ENCODE data around the gene PKN1. TPM values are rescaled to one million over a fixed set of nuclear protein-coding genes. Genes with fewer than 3 reads are reported as not detected.

Gene PKN1
- total and polyA plus RNA-seq, 2 of the 13 experiments (the other 11 are each of a cell fraction or from before 2014, with no cell fraction given): 45.7 to 54.5 TPM

- TF ChIP-seq ZNF567 (CRISPR knock-in tag; IDR thresholded peaks at IDR 0.05; ENCODE audit: borderline replicate concordance): 0 out of 2 replicates have a peak, but pooled peaks have one; percentile 58
- no peak for TF ChIP-seq NCOA2 (CRISPR knock-in tag; IDR thresholded peaks at IDR 0.05)
- TF ChIP-seq, protein P1, sequence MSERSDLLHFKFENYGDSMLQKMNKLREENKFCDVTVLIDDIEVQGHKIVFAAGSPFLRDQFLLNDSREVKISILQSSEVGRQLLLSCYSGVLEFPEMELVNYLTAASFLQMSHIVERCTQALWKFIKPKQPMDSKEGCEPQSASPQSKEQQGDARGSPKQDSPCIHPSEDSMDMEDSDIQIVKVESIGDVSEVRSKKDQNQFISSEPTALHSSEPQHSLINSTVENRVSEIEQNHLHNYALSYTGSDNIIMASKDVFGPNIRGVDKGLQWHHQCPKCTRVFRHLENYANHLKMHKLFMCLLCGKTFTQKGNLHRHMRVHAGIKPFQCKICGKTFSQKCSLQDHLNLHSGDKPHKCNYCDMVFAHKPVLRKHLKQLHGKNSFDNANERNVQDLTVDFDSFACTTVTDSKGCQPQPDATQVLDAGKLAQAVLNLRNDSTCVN (CRISPR knock-in tag; IDR thresholded peaks at IDR 0.05; ENCODE audit: borderline replicate concordance): no peak
- no peak for TF ChIP-seq HOXA7 (CRISPR knock-in tag; IDR thresholded peaks at IDR 0.05)
- TF ChIP-seq REPIN1 (CRISPR knock-in tag; IDR thresholded peaks at IDR 0.05; ENCODE audit: borderline replicate concordance, low read depth): no peak
- no peak for TF ChIP-seq ZNF124 (CRISPR knock-in tag; IDR thresholded peaks at IDR 0.05)
- TF ChIP-seq ZNF44 (CRISPR knock-in tag; IDR thresholded peaks at IDR 0.05): no peak
- no peak for TF ChIP-seq ZNF580 (CRISPR knock-in tag; IDR thresholded peaks at IDR 0.05; ENCODE audit: borderline replicate concordance, low read depth)
- TF ChIP-seq, protein P2, sequence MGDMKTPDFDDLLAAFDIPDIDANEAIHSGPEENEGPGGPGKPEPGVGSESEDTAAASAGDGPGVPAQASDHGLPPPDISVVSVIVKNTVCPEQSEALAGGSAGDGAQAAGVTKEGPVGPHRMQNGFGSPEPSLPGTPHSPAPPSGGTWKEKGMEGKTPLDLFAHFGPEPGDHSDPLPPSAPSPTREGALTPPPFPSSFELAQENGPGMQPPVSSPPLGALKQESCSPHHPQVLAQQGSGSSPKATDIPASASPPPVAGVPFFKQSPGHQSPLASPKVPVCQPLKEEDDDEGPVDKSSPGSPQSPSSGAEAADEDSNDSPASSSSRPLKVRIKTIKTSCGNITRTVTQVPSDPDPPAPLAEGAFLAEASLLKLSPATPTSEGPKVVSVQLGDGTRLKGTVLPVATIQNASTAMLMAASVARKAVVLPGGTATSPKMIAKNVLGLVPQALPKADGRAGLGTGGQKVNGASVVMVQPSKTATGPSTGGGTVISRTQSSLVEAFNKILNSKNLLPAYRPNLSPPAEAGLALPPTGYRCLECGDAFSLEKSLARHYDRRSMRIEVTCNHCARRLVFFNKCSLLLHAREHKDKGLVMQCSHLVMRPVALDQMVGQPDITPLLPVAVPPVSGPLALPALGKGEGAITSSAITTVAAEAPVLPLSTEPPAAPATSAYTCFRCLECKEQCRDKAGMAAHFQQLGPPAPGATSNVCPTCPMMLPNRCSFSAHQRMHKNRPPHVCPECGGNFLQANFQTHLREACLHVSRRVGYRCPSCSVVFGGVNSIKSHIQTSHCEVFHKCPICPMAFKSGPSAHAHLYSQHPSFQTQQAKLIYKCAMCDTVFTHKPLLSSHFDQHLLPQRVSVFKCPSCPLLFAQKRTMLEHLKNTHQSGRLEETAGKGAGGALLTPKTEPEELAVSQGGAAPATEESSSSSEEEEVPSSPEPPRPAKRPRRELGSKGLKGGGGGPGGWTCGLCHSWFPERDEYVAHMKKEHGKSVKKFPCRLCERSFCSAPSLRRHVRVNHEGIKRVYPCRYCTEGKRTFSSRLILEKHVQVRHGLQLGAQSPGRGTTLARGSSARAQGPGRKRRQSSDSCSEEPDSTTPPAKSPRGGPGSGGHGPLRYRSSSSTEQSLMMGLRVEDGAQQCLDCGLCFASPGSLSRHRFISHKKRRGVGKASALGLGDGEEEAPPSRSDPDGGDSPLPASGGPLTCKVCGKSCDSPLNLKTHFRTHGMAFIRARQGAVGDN (CRISPR knock-in tag; IDR thresholded peaks at IDR 0.05): peak; percentile 78
- TF ChIP-seq ZBTB7A (CRISPR knock-in tag; IDR thresholded peaks at IDR 0.05): 0 out of 2 replicates have a peak, but pooled peaks have one; percentile 15
- TF ChIP-seq ZNF142 (CRISPR knock-in tag; IDR thresholded peaks at IDR 0.05): no peak
- 0 out of 2 replicates have a peak, but pooled peaks have one; percentile 22 for TF ChIP-seq YEATS4 (CRISPR knock-in tag; IDR thresholded peaks at IDR 0.05; ENCODE audit: borderline replicate concordance)
- TF ChIP-seq IRF2 (CRISPR knock-in tag; IDR thresholded peaks at IDR 0.05): no peak
- no peak for TF ChIP-seq NR3C1 (CRISPR knock-in tag; IDR thresholded peaks at IDR 0.05)
- no peak for TF ChIP-seq RAD51 (IDR thresholded peaks at IDR 0.05; ENCODE audit: borderline replicate concordance)
- no peak for TF ChIP-seq ZEB1 (IDR thresholded peaks at IDR 0.05; ENCODE audit: insufficient replicate concordance, low read depth)
- 0 out of 2 replicates have a peak, but pooled peaks have one; percentile 40 for TF ChIP-seq ZNF724P (CRISPR knock-in tag; IDR thresholded peaks at IDR 0.05; ENCODE audit: borderline replicate concordance)
- TF ChIP-seq SKI (IDR thresholded peaks at IDR 0.05; ENCODE audit: partially characterized antibody): peak; percentile 10
These were observed 1.6 kb downstream of the PKN1 start (continued) for GRCh38 chr19:14434543-14435319.

All from HepG2 (cell line).